Heart right ventricle (tissue), 16 donors: ENCODE measurements around the gene HTR3A. TPM values are rescaled to one million over a fixed set of nuclear protein-coding genes. Genes with fewer than 3 reads are reported as not detected.

Experiments used
- ATAC-seq, 8 donors: fragments of 200-7000 bp; cut with Tn5 transposase; one replicate each; pipeline ENCODE4 v1.9.1; 2020; ENCODE audit warnings: mild to moderate bottlenecking in 8 of 8, moderate library complexity in 8 of 8, moderate number of reproducible peaks in 1 of 8
- DNase-seq, 2 donors: peaks; one replicate each; pipeline ENCODE4 v3.0.0-alpha.2; 2020
- H3K27ac ChIP-seq, 10 donors: fragments of 200-600 bp; sonication (generic) in 2 of 10; one replicate each; pipeline versions ENCODE4 v1.5.0 to v1.8.0; 2020 to 2022; ENCODE audit warnings: mild to moderate bottlenecking in 3 of 10
- H3K27me3 ChIP-seq, 7 donors: fragments of 200-600 bp; one replicate each; pipeline ENCODE4 v1.8.0; 2021 to 2022; ENCODE audit warnings: mild to moderate bottlenecking in 2 of 7
- H3K36me3 ChIP-seq, 9 donors: fragments of 200-600 bp; sonication (generic) in 1 of 9; one replicate each; pipeline versions ENCODE4 v1.5.0 to v1.8.0; 2020 to 2022; ENCODE audit warnings: mild to moderate bottlenecking in 2 of 9
- H3K4me1 ChIP-seq, 9 donors: fragments of 200-600 bp; sonication (generic) in 1 of 9; one replicate each; pipeline versions ENCODE4 v1.5.0 to v1.8.0; 2020 to 2022; ENCODE audit warnings: mild to moderate bottlenecking in 4 of 9
- H3K4me3 ChIP-seq, 10 donors: fragments of 200-600 bp; sonication (generic) in 2 of 10; one replicate each; pipeline versions ENCODE4 v1.5.0 to v1.8.0; 2020 to 2022; ENCODE audit warnings: mild to moderate bottlenecking in 7 of 10, moderate library complexity in 2 of 10
- H3K9me3 ChIP-seq, 11 donors: fragments of 200-600 bp in 10 of 11; sonication (generic) in 2 of 11; one replicate each; pipeline versions ENCODE4 v1.5.0 to v1.8.0; 2013 to 2022; ENCODE audit warnings: mild to moderate bottlenecking in 2 of 11, control low read depth in 1 of 11, moderate library complexity in 1 of 11
- CTCF ChIP-seq, 9 donors: fragments of 200-600 bp; sonication (generic) in 2 of 9; IDR thresholded peaks; one replicate each; pipeline versions ENCODE4 v1.5.0 to v1.8.0; 2021 to 2022; ENCODE audit warnings: antibody characterized with exemption in 9 of 9, mild to moderate bottlenecking in 5 of 9, moderate library complexity in 1 of 9
- WGBS, 2 donors: extraction: QIAGEN DNeasy Blood & Tissue Kit; methylation state at CpG; one replicate each; pipeline ENCODE4 v1.1.7; 2013; ENCODE audit warnings: inconsistent platforms in 1 of 2; 5-methylcytosine and 5-hydroxymethylcytosine counted together
- intact Hi-C, 10 donors: fragments of 100-400 bp; cut with DNase I; formaldehyde crosslinking; loops; one replicate each; pipeline versions ENCODE4 v1.11.1 to v1.14.2; 2022
- polyA plus RNA-seq, 2 donors: library from polyadenylated mRNA; stranded (reverse); fragments of 200-250 nt; gene quantifications; one replicate each; pipeline ENCODE4 v1.2.3, GENCODE V29; 2013
- total RNA-seq, 10 donors: library from RNA; stranded (reverse); fragmentation: NEBNext Ultra II Directional in 3 of 10; extraction: Animal tissue kit (Norgen Biotek cat#: 25700) in 3 of 10; gene quantifications; one replicate each; pipeline versions ENCODE4 v1.2.1 to v1.2.4, GENCODE V29; 2021 to 2023
- donor health status: Arrhythmogenic right ventricular cardiomyopathy.
- donor health status: ischemic (EF 13 %, LVEDD 7.1; RV severe dilation, severe dysfunction).
- donor health status: healthy with polysubstance abuse.
- donor health status: DM: no; HTN: yes; CAD: no.
- donor health status: DM: no; HTN: no; CAD: no.
- donor health status: ischemic (EF 25% LVEDD 6.9; RV normal size, moderate dysfunction).
- donor health status: ischemic (EF 25% LVEDD 5.7; RV mildly dilated, moderate dysfunction).
- donor health status: healthy.
- donor health status: DM: yes; HTN: yes; CAD: no.
- donor health status: Ischemic cardiomyopathy.
- donor health status: ischemic (EF 35%, LVEDD 5.7; RV mildly dilated, moderate dysfunction).
- donor health status: nonischemic (EF 11% LVEDD 7.7; RV severe dilation, severe dysfunction).
- donor health status: DM: yes; HTN: yes; CAD: no.
- donor health status: PGD.
- donor health status: ischemic (EF 29% LVEDD 5.4; RV normal size, mild dysfunction).
- donor health status: nonischemic (EF 23%, LVEDD 6.1; RV moderate dilation, normal function).

Gene HTR3A
- total and polyA plus RNA-seq, 12 donors = 0.07 to 0.16 TPM; not detected in 10

- Histone ChIP-seq H3K27me3 (no peaks in the 10 kb centered on the region), H3K27ac (no peak overlapping the region), H3K4me3 (no peak overlapping the region), H3K4me1 (peaks cover 0 to 19% (median 12%) of the 10 kb centered on the region in 9 donors), H3K9me3 (no peaks in the 10 kb centered on the region), H3K36me3 (no peaks in the 10 kb centered on the region)
- intact Hi-C loops = loop anchor here in 3 of 10 donors (10.0 kb wide), 2 partner anchors 138 to 152 kb away; no protein-coding TSS in a partner anchor
- 82 to 91% methylated on average over 5 of the region's 5 CpGs for WGBS, 2 donors
- ATAC-seq (no peak), DNase-seq (no peak)
- no peak for TF ChIP-seq CTCF (IDR thresholded peaks at IDR 0.05)
These were observed 58.2 kb downstream of the HTR3A start for GRCh38 chr11:114033066-114033465.

- Histone ChIP-seq H3K9me3 (no peaks in the 10 kb centered on the region), H3K36me3 (no peaks in the 10 kb centered on the region), H3K4me3 (no peak overlapping the region), H3K27me3 (no peaks in the 10 kb centered on the region), H3K27ac (no peak overlapping the region), H3K4me1 (peaks cover 0 to 19% (median 12%) of the 10 kb centered on the region in 9 donors)
- DNase-seq (no peak), ATAC-seq (no peak)
- no peak for TF ChIP-seq CTCF (IDR thresholded peaks at IDR 0.05)
- intact Hi-C loops = loop anchor here in 3 of 10 donors (10.0 kb wide), 2 partner anchors 139 to 151 kb away; no protein-coding TSS in a partner anchor
- WGBS, 2 donors = 90 to 94% methylated on average over 2 of the region's 2 CpGs
These were observed 58.7 kb downstream of the HTR3A start for GRCh38 chr11:114033572-114033971.

- intact Hi-C loops = loop anchor here in 5 of 10 donors (2.0 to 10.0 kb wide), 6 partner anchors 77 to 227 kb away; no protein-coding TSS in a partner anchor
These were observed 60.0 kb downstream of the HTR3A start for GRCh38 chr11:114034956-114035355.

GRCh38 chr11:114036147-114036811 is 61.4 kb downstream of the HTR3A start:
- peak; percentile 92 to 97 (median 95) for ATAC-seq
- no peaks in the 10 kb centered on the region for H3K9me3 ChIP-seq
- peaks cover 0 to 19% (median 13%) of the 10 kb centered on the region in 9 donors for H3K4me1 ChIP-seq
- no peaks in the 10 kb centered on the region for H3K36me3 ChIP-seq
- intact Hi-C loops = loop anchor here (1.0 to 10.0 kb wide), 13 partner anchors 17 to 226 kb away; partner anchors contain the start of gene ZBTB16 (in 1 of the 10)
- 2 to 5% methylated on average over 36 to 37 of the region's 37 CpGs for WGBS, 2 donors
- peak overlapping the region in 9 of 10 donors; percentile 23 to 80 (median 67) for H3K27ac ChIP-seq
- peak; percentile 84 to 89 for DNase-seq
- peak; percentile 70 to 98 (median 95) for TF ChIP-seq CTCF (IDR thresholded peaks at IDR 0.05)
- H3K27me3 ChIP-seq = no peaks in the 10 kb centered on the region
- H3K4me3 ChIP-seq = peak overlapping the region in 9 of 10 donors; percentile 15 to 58 (median 50)

More at GRCh38 chr11:114034956-114035355, 60.0 kb downstream of the HTR3A start:
- TF ChIP-seq CTCF (IDR thresholded peaks at IDR 0.05) = no peak
- H3K4me3 ChIP-seq = no peak overlapping the region
- DNase-seq = no peak
- no peaks in the 10 kb centered on the region for H3K36me3 ChIP-seq
- H3K4me1 ChIP-seq = peaks cover 0 to 19% (median 12%) of the 10 kb centered on the region in 9 donors
- no peak overlapping the region for H3K27ac ChIP-seq
- 90 to 91% methylated on average over 11 of the region's 11 CpGs for WGBS, 2 donors
- no peaks in the 10 kb centered on the region for H3K9me3 ChIP-seq
- no peak for ATAC-seq
- H3K27me3 ChIP-seq = no peaks in the 10 kb centered on the region
